MG63 (cell line): ENCODE results near the gene TM4SF20. TPM values are rescaled to one million over a fixed set of nuclear protein-coding genes. Genes with fewer than 3 reads are reported as not detected.
A peak's percentile ranks its signal among the peaks of the same experiment; 100 is the strongest.
"Not testable (repeated sequence)": the region's sequence is repeated elsewhere in the genome, so short reads cannot be mapped to it uniquely, and the experiment has no call there.

Experiments used
- DNase-seq: peaks from one replicate; pipeline ENCODE4 v3.0.0-alpha.2; 2020
- H3K27me3 ChIP-seq: fragments of 250-450 bp; sonication (Bioruptor Pico); 2 replicates; pipeline ENCODE4 v1.5.1; 2020; ENCODE audit warnings: mild to moderate bottlenecking, moderate library complexity
- H3K36me3 ChIP-seq: fragments of 250-450 bp; sonication (Bioruptor Pico); 2 replicates; pipeline ENCODE4 v1.5.1; 2020; ENCODE audit warnings: mild to moderate bottlenecking, moderate library complexity
- H3K4me3 ChIP-seq: fragments of 250-450 bp; sonication (Bioruptor Pico); 2 replicates; pipeline ENCODE4 v1.5.1; 2020; ENCODE audit warnings: mild to moderate bottlenecking, moderate library complexity
- H3K9me3 ChIP-seq: fragments of 250-450 bp; sonication (Bioruptor Pico); 2 replicates; pipeline ENCODE4 v1.5.1; 2020; ENCODE audit warnings: mild to moderate bottlenecking, moderate library complexity
- total RNA-seq: library from RNA; depleted of rRNA; stranded (reverse); fragments of >200 nt; shearing (Covaris generic); gene quantifications from 2 replicates; pipeline ENCODE4 v1.2.3, GENCODE V29; 2014; ENCODE audit warnings: low replicate concordance

The TM4SF20 gene
- total RNA-seq, 1 experiment from 2014 or later, result not detected

GRCh38 chr2:227404585-227405271 lies 25.6 kb upstream of the TM4SF20 start:
- Histone ChIP-seq H3K4me3 (no peak overlapping the region), H3K27me3 (no peaks in the 10 kb centered on the region), H3K36me3 (no peaks in the 10 kb centered on the region), H3K9me3 (no peaks in the 10 kb centered on the region)
- no peak for DNase-seq

GRCh38 chr2:227402959-227403358 lies 23.9 kb upstream of the TM4SF20 start:
- Histone ChIP-seq H3K27me3 (no peaks in the 10 kb centered on the region), H3K9me3 (no peaks in the 10 kb centered on the region), H3K36me3 (no peaks in the 10 kb centered on the region), H3K4me3 (no peak overlapping the region)
- DNase-seq, result peak; percentile 28

GRCh38 chr2:227402321-227402720 lies 23.2 kb upstream of the TM4SF20 start:
- Histone ChIP-seq H3K27me3 (no peaks in the 10 kb centered on the region), H3K36me3 (no peaks in the 10 kb centered on the region), H3K4me3 (no peak overlapping the region), H3K9me3 (no peaks in the 10 kb centered on the region)
- no peak for DNase-seq

DNA sequence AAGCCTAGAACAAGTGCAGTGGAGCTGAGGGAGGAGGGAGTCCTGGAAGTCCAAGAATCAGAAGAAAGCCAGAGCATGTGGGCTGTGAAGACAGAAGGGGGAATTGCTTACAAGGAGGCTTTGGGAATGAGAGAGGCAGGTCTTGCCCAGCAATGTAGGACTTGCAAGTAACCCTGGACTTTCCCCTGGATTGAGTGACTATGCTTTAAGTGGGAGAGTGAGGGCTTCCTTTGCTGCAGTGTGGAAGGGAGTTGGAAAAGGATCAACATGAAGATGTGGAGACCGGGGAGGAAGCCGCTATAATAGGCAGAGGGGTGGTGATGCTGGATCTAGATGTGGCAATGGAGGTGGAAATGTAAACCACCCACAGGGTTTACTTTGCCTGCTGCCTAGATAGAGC lies 22.4 kb upstream of the TM4SF20 start:
- no peak for DNase-seq
- H3K9me3 ChIP-seq, result no peaks in the 10 kb centered on the region
- H3K27me3 ChIP-seq, result no peaks in the 10 kb centered on the region
- H3K4me3 ChIP-seq, result no peak overlapping the region
- no peaks in the 10 kb centered on the region for H3K36me3 ChIP-seq

DNA sequence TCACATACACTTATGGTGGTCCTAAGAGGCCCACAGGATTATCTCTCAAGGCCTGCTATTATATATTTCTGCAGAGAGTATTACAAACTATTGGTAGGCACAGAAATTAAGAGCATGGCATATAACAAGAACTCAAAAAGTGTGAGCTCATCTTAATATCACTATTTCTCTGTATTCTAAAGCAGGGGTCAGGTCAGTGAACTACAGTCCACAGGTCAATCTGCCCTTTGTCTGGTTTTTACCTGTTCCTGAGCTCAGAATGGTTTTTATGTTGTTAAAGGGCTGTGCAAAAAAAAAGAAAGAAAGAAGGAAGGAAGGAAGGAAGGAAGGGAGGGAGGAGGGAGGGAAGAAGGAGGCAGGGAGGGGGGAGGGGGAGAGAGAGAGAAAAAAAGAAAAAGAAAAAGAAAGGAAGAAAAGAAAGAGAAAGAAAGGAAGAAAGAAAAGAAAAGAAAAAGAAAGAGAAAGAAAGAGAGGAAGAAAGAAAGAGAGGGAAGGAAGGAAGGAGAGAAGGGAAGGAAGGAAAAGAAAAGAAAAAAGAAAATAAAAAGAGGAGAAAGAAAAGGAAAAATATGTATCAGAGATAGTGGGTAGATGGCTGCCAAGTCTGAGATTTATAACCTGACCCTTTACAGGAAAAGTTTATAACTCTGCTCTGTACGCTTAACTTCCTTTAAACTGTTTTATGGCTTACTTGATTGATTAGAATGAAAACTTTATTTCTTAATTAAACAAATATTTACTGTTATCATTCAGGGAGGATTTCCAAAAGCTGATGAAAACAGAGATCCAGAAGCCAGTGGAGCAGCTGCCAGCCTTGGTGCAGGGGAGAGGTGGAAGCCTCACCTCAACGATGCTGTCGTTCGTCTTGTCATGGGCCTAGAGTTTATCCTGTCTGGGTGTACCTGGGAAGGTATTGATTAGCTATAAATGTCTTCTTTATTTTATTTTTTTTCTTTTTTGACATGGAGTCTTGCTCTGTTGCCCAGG lies 19.9 kb upstream of the TM4SF20 start:
- H3K9me3 ChIP-seq, result no peaks in the 10 kb centered on the region
- no peaks in the 10 kb centered on the region for H3K27me3 ChIP-seq
- no peak overlapping the region for H3K4me3 ChIP-seq
- H3K36me3 ChIP-seq, result no peaks in the 10 kb centered on the region
- DNase-seq, result no peak

- Histone ChIP-seq H3K27me3 (no peaks in the 10 kb centered on the region), H3K4me3 (no peak overlapping the region), H3K9me3 (no peaks in the 10 kb centered on the region), H3K36me3 (no peaks in the 10 kb centered on the region)
- no peak for DNase-seq
These were observed 18.5 kb upstream of the TM4SF20 start for GRCh38 chr2:227397562-227397961.

DNA sequence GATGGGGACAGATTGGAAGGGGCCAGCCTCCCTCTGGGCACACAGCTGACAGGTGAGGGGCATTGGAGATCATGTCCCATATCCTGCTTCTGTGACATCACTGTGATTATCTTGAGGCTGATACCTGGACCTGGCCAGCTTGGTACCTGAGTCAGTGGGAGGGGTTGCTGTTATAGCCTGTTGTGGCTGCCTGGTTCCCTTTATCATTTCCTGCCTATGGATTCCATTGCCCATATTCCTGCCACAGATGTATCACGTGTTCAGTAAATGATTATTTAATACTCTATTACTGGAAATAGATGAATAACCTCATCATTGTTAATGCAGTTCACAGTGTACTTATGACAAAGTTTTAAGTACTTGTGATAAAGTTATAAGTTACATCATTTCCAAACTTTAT lies 16.4 kb upstream of the TM4SF20 start:
- Histone ChIP-seq H3K36me3 (no peaks in the 10 kb centered on the region), H3K4me3 (no peak overlapping the region), H3K9me3 (no peaks in the 10 kb centered on the region), H3K27me3 (no peaks in the 10 kb centered on the region)
- DNase-seq, result no peak

DNA sequence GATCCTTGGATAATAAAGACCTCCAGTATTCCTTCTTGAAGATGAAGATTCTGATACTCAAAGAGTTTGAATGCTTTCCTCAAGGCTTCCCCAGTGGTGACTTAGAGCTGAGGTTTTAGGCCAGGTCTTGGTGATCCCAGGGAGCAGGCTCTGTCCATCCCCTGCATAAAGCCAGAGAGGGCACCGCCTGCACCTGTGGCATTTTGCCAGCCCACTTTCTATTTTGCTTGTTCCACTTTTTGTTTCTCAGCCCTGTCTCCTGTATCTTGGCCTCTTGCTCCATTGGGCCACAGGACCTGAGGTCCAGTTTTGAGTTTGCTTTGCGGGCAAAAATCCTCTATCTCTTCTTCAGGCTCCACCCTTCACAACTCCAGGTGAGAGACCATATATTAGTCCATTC lies 15.3 kb upstream of the TM4SF20 start:
- no peak for DNase-seq

DNA sequence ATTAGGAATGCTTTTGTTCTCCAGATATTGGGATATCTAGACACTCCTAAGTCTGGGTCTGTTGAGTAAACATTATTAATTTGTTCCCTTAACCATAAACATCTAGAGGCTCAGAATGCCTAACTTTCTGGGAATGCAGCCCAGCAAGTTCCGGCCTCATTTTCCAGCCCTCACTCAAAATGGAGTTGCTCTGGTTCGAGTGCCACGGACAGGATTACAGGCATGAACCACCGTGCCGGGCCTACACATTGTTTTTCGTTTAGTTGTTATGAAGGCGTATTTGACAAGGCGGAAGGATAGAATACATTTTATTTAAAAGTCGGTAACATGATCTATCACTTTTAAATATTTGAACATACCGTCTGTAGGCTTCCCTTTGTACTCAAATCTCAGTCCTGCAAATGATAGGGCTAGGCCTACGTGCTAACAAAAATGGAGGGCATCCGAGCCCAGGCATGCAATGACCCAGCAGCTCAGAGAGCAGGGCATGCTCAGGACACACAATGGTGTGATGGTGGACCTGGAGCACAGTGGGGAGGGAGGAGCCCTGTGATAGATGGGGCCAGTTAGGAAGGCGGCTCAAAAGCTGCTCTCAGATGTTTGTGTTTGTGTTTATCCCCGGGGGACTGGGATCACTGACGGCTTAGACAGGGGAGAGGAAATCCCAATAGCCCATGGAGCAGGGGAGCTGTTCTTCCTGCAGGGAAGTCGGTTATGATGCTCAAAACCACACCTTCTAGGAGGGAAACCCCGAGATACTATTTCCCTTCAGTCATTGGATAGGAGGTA lies 11.6 kb upstream of the TM4SF20 start:
- no peak for DNase-seq
- Histone ChIP-seq H3K27me3 (no peaks in the 10 kb centered on the region), H3K36me3 (no peaks in the 10 kb centered on the region), H3K9me3 (0 out of 2 replicates have a peak, but pooled peaks cover 2% of the 10 kb centered on the region), H3K4me3 (no peak overlapping the region)

More for the DNA sequence above, 15.3 kb upstream of the TM4SF20 start:
- H3K36me3 ChIP-seq, result no peaks in the 10 kb centered on the region
- H3K9me3 ChIP-seq, result no peaks in the 10 kb centered on the region
- H3K27me3 ChIP-seq, result no peaks in the 10 kb centered on the region
- H3K4me3 ChIP-seq, result no peak overlapping the region

- Histone ChIP-seq H3K4me3 (no peak overlapping the region), H3K36me3 (no peaks in the 10 kb centered on the region), H3K9me3 (0 out of 2 replicates have a peak, but pooled peaks cover 2% of the 10 kb centered on the region), H3K27me3 (no peaks in the 10 kb centered on the region)
- no peak for DNase-seq
These were observed 10.6 kb upstream of the TM4SF20 start for GRCh38 chr2:227389661-227390060.

GRCh38 chr2:227389231-227389630 lies 10.1 kb upstream of the TM4SF20 start:
- Histone ChIP-seq H3K9me3 (0 out of 2 replicates have a peak, but pooled peaks cover 2% of the 10 kb centered on the region), H3K36me3 (no peaks in the 10 kb centered on the region), H3K27me3 (no peaks in the 10 kb centered on the region), H3K4me3 (no peak overlapping the region)
- no peak for DNase-seq

DNA sequence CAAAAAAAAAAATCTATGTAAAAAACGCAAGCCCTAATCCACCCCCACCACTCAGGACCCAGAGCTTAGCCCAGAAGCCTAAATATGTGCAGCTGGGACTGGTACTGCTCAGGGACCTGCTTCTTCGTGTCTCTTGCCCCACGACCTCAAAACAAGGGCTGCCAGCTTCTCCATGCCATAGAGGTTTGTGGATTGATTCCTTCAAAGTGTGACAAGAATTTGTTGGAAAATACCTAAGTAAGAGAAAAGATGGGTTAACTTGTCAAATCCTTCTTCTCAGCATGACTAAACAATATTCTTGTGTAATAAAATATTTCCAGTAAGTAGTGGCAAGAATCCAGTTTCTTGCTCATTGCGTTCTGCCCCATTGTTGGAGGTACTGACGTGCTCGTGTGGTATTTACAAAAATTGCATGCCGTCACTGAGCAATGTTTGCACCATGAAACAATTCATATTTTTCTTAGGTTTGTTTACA lies 9.5 kb upstream of the TM4SF20 start:
- Histone ChIP-seq H3K36me3 (no peaks in the 10 kb centered on the region), H3K27me3 (no peaks in the 10 kb centered on the region), H3K9me3 (0 out of 2 replicates have a peak, but pooled peaks cover 2% of the 10 kb centered on the region), H3K4me3 (no peak overlapping the region)
- DNase-seq, result peak; percentile 71

DNA sequence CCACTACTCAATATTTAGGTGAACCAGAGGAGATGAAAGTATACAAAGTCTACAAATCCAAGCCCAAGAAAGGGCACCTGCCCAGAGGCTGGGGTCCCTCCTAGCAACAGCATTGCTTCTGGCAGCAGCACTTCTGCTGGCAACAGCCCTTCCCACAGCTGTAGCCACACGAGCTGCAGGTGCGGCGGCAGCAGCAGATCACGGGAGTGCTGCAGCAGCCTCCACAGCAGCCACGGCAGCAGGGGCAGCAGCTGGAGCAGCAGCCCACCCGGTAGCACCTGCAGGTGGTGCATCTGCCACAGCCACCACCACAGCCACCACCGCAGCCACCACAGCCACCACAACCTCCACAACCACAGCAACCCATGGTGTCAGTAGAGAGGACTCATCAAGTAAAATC lies 8.5 kb upstream of the TM4SF20 start, which contains the start of gene SCYGR1:
SCYGR1 (minus strand) TSS at position 367 of the 400 bp plus-strand sequence; CDS start at position 367, 0 bp downstream.
- not testable (repeated sequence) for H3K9me3 ChIP-seq, DNase-seq, H3K36me3 ChIP-seq, H3K27me3 ChIP-seq, H3K4me3 ChIP-seq

GRCh38 chr2:227386630-227387029 lies 7.5 kb upstream of the TM4SF20 start:
- 0 out of 2 replicates have a peak, but pooled peaks cover 2% of the 10 kb centered on the region for H3K9me3 ChIP-seq
- H3K27me3 ChIP-seq, result no peaks in the 10 kb centered on the region
- no peaks in the 10 kb centered on the region for H3K36me3 ChIP-seq
- H3K4me3 ChIP-seq, result no peak overlapping the region
- no peak for DNase-seq

DNA sequence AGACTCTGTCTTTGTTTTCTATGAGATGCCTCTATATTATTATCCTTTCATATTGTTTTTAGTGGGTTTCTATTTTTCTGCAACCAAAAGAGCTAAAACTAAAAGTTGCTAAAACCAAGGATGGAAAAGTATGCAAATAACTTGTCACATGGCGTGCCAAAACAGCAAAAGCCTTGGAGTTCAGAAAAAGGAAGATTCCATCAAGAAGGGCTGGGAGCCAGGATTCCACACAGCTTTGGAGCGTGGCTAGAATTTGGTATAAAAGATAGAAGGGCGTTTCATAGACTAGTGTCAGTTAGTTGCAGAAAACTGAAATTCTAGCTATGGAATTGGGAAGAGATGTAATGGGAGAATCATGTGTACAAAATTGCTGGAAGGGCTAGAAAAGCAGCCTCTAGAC lies 4.6 kb upstream of the TM4SF20 start:
- Histone ChIP-seq H3K4me3 (no peak overlapping the region), H3K9me3 (no peaks in the 10 kb centered on the region), H3K36me3 (no peaks in the 10 kb centered on the region), H3K27me3 (no peaks in the 10 kb centered on the region)
- no peak for DNase-seq

GRCh38 chr2:227382241-227382835 lies 3.2 kb upstream of the TM4SF20 start:
- H3K27me3 ChIP-seq, result not testable (repeated sequence)

More at GRCh38 chr2:227382241-227382835, 3.2 kb upstream of the TM4SF20 start:
- H3K4me3 ChIP-seq, H3K36me3 ChIP-seq, H3K9me3 ChIP-seq, DNase-seq: not testable (repeated sequence)
